Measurements from ENCODE around the gene RBMS1. TPM values are rescaled to one million over a fixed set of nuclear protein-coding genes. Genes with fewer than 3 reads are reported as not detected.

The RBMS1 gene
- total RNA-seq, 4 donors from 2014 or later: 68.1 to 83.4 (median 72.5) TPM

GRCh38 chr2:160479269-160479668 is 14.3 kb downstream of the RBMS1 start:
- no peaks in the 10 kb centered on the region for H3K9me3 ChIP-seq
- no peaks in the 10 kb centered on the region for H3K36me3 ChIP-seq
- WGBS, 2 donors: 97% methylated on average over 3 of the region's 3 CpGs
- DNase-seq (ENCODE audit: low spot score in 2 of 2): no peak
- peaks cover 0 to 47% (median 3%) of the 10 kb centered on the region in 4 donors for H3K4me1 ChIP-seq
- H3K4me3 ChIP-seq: no peak overlapping the region
- H3K27ac ChIP-seq: no peak overlapping the region
- no peaks in the 10 kb centered on the region for H3K27me3 ChIP-seq
- TF ChIP-seq EP300 (IDR thresholded peaks at IDR 0.05) (no peak), CTCF (IDR thresholded peaks at IDR 0.05) (no peak)

GRCh38 chr2:160478660-160479059 is 14.9 kb downstream of the RBMS1 start:
- H3K9me3 ChIP-seq: no peaks in the 10 kb centered on the region
- no peak overlapping the region for H3K4me3 ChIP-seq
- no peak for DNase-seq (ENCODE audit: low spot score in 2 of 2)
- 83 to 86% methylated on average over 6 of the region's 6 CpGs for WGBS, 2 donors
- H3K27me3 ChIP-seq: no peaks in the 10 kb centered on the region
- no peaks in the 10 kb centered on the region for H3K36me3 ChIP-seq
- no peak overlapping the region for H3K27ac ChIP-seq
- no peak for TF ChIP-seq CTCF (IDR thresholded peaks at IDR 0.05)
- TF ChIP-seq EP300 (IDR thresholded peaks at IDR 0.05): no peak
- no peak for TF ChIP-seq POLR2A (IDR thresholded peaks at IDR 0.05)
- peaks cover 0 to 48% (median 2%) of the 10 kb centered on the region in 4 donors for H3K4me1 ChIP-seq

- peaks cover 0 to 55% (median 5%) of the 10 kb centered on the region in 4 donors for H3K4me1 ChIP-seq
These were observed 16.6 kb downstream of the RBMS1 start for GRCh38 chr2:160477032-160477431.

GRCh38 chr2:160474891-160475787 is 18.5 kb downstream of the RBMS1 start:
- TF ChIP-seq CTCF (IDR thresholded peaks at IDR 0.05) (no peak), POLR2A (IDR thresholded peaks at IDR 0.05) (no peak), EP300 (IDR thresholded peaks at IDR 0.05) (no peak)
- Histone ChIP-seq H3K9me3 (no peaks in the 10 kb centered on the region), H3K4me1 (peaks cover 0 to 69% (median 5%) of the 10 kb centered on the region in 4 donors), H3K27ac (no peak overlapping the region), H3K27me3 (no peaks in the 10 kb centered on the region), H3K36me3 (no peaks in the 10 kb centered on the region), H3K4me3 (no peak overlapping the region)
- no peak for DNase-seq (ENCODE audit: low spot score in 2 of 2)
- 74 to 90% methylated on average over 7 of the region's 7 CpGs for WGBS, 2 donors

More at GRCh38 chr2:160477032-160477431, 16.6 kb downstream of the RBMS1 start:
- H3K27ac ChIP-seq: no peak overlapping the region
- WGBS, 2 donors: 90 to 95% methylated on average over 7 of the region's 7 CpGs
- no peaks in the 10 kb centered on the region for H3K9me3 ChIP-seq
- no peak for TF ChIP-seq CTCF (IDR thresholded peaks at IDR 0.05)
- TF ChIP-seq EP300 (IDR thresholded peaks at IDR 0.05): no peak
- TF ChIP-seq POLR2A (IDR thresholded peaks at IDR 0.05): no peak
- no peaks in the 10 kb centered on the region for H3K36me3 ChIP-seq
- no peak overlapping the region for H3K4me3 ChIP-seq
- DNase-seq (ENCODE audit: low spot score in 2 of 2): no peak
- H3K27me3 ChIP-seq: no peaks in the 10 kb centered on the region

- H3K4me1 ChIP-seq: peaks cover 0 to 67% (median 5%) of the 10 kb centered on the region in 4 donors
- H3K9me3 ChIP-seq: no peaks in the 10 kb centered on the region
- H3K36me3 ChIP-seq: no peaks in the 10 kb centered on the region
- no peak for TF ChIP-seq CTCF (IDR thresholded peaks at IDR 0.05)
- TF ChIP-seq EP300 (IDR thresholded peaks at IDR 0.05): no peak
- TF ChIP-seq POLR2A (IDR thresholded peaks at IDR 0.05): no peak
- DNase-seq (ENCODE audit: low spot score in 2 of 2): no peak
- H3K27ac ChIP-seq: no peak overlapping the region
- WGBS, 2 donors: 81 to 93% methylated on average over 6 of the region's 6 CpGs
- no peaks in the 10 kb centered on the region for H3K27me3 ChIP-seq
- no peak overlapping the region for H3K4me3 ChIP-seq
These were observed 19.3 kb downstream of the RBMS1 start for GRCh38 chr2:160474319-160474645.

All from tibial nerve (tissue), 4 donors.